Amygdala (tissue), 56 donors: ENCODE data around the gene PROB1.
"Not testable (repeated sequence)": the region's sequence is repeated elsewhere in the genome, so short reads cannot be mapped to it uniquely, and the experiment has no call there.

Source experiments
- DNase-seq, 56 donors: peaks; one replicate each; lab custom pipeline; 2025; lab: John Stamatoyannopoulos, UW

Gene PROB1

GRCh38 chr5:139379626-139380449, 15.1 kb downstream of the PROB1 start:
- no peak for DNase-seq

DNA sequence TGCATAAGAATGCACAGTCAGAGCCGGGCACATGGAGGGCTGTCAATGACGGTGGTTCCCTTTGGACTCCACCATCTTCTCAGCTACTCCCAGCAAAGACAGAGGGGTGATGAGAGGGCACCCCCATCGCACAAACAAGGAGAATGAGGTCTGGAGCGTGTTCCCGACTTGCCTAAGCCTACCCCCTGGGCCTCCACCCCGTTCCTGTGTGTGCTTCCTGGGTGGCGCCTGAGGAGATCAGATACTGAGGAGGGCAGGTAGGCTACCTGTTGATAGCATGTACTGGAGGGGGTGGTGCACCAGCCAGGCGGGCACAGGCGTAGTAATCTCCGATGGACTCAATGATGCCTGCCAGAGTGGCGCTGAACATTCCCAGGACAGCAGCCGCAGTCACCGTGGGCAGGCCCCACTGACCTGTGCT, 16.0 kb downstream of the PROB1 start:
- no peak for DNase-seq

DNA sequence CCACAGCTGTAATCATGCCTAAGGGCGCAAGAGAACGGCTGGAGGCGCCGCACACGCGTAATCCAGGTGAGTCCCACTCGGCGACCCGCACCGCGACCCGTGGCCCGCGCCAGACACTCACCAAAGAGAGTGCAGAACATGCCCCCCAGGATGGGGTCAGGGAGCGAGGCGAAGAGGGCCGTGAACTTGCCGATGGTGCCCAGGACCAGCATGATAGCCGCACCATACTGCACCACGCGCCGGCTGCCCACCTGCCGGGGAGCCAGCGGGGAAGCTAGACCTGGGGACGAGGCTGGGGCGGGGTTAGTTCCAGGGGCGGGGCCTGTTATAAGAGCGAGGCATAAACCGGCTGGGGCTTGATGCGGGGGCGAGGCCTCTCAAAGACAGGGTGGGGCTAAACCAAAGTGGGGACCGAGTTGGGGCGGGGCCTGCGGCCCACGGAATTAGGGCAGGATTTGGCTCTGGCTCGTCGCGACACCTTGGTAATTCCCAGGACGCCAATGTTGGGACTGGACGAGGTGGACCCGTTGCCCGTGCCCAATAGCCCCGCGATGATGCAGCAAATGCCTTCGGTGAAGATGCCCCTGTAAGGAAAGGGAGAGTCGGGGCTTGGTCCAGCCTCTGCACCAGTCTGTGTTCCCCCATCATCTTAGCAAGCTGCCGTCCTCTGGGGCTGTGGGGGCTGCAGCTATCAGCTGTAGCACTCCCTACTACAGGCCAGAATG, 16.6 kb downstream of the PROB1 start:
- DNase-seq, result no peak

GRCh38 chr5:139377226-139377625, 17.7 kb downstream of the PROB1 start:
- DNase-seq, result no peak

GRCh38 chr5:139376364-139376763, 18.5 kb downstream of the PROB1 start:
- DNase-seq, result no peak

DNA sequence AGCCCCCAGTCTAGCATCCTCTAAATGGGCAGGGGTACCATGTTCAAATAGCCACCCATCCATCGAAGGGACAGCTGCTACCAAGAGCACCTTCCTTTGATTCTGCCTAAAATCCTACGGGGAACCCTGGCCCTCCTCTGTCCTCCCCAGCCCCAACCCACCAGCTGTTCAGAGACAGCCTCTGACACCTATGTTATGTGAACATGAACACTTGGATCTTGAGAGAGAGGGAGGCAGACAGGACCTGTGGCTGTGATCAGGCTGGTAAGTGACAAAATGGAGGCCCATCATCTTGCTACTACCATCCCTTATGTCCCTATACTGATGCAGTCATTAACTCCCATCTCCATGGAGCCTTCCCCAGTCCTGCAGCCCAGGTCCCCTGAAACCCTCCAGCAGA, 20.0 kb downstream of the PROB1 start:
- DNase-seq, result no peak

GRCh38 chr5:139371482-139372435, 23.1 kb downstream of the PROB1 start:
- DNase-seq, result no peak

DNA sequence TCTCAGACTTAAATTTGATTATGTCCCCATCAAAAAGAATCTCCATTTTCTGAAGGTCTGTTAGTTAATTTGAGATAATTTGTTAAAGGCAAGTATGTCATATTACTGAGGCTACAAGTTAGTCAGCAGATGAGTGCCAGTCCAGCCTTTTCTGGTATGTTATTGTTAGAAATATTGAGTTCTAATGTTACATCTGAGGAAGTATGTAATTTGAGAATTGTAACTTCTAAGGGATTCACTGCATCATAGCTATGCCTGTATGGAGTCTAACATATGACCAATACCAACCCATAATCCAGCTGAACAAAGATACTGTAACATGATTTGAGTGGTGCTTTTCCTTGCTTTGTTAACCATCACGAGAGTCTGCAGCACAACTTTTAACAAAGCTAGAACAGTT, 25.7 kb downstream of the PROB1 start:
- no peak for DNase-seq

GRCh38 chr5:139368613-139369012, 26.3 kb downstream of the PROB1 start:
- no peak for DNase-seq

DNA sequence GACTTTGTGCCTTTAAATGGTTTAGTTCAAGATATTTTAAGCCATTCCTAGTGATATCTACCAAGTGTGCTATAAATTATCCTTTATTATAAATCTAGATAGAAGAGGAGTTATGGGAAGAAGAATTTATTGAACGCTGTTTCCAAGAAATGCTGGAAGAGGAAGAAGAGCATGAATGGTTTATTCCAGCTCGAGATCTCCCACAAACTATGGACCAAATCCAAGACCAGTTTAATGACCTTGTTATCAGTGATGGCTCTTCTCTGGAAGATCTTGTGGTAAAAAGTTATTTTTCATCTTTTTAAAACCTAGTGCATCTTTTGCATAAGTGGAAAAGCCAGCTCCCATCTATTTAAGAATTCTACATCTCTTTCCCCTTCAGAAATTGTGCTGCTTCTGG, 30.4 kb downstream of the PROB1 start:
- no peak for DNase-seq

GRCh38 chr5:139363937-139364336, 31.0 kb downstream of the PROB1 start:
- DNase-seq, result no peak

DNA sequence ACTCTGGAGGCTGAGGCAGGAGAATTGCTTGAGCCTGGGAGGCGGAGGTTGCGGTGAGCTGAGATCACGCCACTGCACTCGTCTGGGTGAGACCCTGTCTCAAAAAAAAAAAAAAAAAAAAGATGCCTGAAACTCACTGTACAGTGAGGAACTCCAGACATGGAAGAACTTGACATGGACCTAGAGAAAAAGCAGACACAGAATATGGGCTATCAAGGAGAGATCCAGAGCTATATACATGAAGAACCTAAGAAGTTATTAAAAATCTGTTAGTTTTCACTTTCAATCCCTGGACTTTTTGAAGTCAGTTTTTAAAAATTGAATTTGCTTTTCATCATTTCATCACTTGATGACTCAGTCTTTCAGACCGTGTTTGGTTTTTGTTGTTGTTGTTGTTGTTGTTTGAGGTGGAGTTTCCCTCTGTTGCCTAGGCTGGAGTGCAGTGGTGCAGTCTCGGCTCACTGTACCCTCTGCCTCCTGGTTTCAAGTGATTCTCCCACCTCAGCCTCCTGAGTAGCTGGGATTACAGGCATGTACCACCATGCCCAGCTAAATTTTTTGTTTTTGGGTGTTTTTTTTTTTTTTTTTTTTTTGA, 33.0 kb downstream of the PROB1 start:
- DNase-seq, result no peak

DNA sequence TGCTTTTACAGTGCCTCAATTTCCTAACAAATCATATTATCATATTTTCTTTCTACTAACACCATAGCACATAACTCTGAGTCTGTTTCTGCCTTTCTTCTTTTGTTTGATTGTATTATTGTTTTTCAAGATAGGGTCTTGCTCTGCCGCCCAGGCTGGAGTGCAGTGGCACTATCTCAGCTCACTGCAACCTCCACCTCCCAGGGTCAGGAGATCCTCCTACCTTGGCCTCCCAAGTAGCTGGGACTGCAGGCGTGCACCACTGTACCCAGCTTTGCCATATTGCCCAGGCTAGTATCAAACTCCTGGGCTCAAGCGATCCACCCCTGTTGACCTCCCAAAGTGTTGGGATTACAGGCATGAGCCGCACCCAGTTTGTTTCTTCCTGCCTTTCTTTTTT, 34.5 kb downstream of the PROB1 start:
- DNase-seq, result no peak

DNA sequence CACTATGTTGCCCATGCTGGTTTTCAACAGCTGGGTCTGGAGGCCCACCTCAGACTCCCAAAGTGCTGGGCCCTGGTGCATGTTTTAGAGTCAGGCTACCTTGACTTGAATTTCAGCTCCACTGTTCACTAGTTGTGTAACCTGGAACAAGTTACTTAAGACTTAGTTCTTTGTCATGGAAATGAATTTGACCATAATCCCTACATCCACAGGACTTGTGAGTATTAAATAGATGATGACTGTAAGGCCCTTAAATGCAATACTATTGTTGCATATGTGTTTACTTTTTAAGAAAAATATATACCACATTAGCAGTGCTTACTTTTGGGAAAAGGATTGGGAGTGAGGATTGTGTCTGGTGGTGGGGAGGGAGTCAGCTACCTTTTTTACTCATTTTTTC, 36.8 kb downstream of the PROB1 start:
- DNase-seq, result no peak

GRCh38 chr5:139355900-139356299, 39.0 kb downstream of the PROB1 start:
- DNase-seq, result not testable (repeated sequence)

DNA sequence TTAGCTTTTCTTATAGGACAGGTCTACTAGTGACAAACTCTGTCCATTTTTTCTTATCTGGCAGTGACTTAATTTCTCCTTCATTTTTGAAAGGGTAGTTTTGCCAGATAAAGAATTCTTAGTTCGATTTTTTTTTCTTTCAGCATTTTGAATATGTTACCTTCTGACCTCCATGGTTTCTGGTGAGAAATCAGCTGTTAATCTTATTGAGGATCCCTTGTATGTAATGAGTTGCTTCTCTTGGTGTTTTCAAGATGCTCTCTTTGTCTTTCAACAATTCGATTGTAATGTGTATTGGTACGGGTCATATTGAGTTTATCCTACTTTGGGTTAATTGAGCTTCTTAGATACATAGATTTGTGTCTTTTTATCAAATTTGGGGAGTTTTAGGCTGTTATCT, 40.7 kb downstream of the PROB1 start:
- DNase-seq, result no peak

GRCh38 chr5:139347863-139348262, 47.0 kb downstream of the PROB1 start:
- DNase-seq, result not testable (repeated sequence)

DNA sequence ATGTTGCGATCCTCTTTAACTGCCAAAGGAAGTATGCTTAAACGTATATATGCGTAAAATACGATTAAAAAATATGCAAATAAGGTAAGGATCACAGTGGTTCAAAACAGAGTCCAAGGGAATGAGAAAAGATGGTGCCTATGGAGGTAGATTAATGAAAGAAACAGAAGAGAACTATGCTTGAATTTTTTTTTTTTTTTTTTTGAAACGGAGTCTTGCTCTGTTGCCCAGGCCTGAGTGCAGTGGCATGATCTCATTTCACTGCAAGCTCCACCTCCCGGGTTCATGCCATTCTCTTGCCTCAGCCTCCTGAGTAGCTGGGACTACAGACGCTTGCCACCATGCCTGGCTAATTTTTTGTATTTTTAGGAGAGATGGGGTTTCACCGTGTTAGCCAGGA, 49.5 kb downstream of the PROB1 start:
- not testable (repeated sequence) for DNase-seq

DNA sequence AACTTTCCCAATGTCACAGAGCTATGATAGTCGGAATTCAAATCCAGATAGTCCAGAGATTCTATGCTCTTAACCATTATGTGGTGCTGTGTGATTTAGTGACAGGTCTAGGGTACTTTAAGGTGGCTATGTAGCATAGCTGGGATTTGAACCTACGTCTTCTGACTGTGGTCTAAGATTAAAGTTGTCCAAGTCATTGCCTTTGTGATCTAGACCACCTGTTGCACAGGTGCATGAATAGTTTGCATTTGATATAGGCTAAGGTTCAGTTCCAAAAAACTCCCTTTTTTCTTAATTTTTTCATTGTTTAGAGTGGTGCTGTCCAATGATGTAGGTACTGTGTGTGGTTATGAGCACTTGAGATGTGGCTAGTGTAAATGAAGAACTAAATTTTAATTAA, 50.7 kb downstream of the PROB1 start:
- no peak for DNase-seq

DNA sequence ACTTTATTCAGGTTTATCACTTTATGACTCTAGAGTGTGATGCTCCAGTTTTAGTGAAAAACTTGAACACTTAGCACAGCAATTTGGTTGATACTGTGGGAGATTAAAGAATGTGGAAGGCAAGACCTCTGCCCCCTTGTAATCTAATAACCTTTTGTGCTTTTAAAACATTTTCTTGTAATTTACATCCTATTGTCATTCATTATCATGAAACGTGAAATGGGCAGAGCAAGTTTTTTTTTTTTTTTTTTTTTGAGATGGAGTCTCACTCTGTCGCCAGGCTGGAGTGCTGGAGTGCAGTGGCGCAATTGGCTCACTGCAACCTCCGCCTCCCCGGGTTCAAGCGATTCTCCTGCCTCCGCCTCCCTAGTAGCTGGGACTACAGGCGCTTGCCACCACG, 51.4 kb downstream of the PROB1 start:
- DNase-seq, result no peak

DNA sequence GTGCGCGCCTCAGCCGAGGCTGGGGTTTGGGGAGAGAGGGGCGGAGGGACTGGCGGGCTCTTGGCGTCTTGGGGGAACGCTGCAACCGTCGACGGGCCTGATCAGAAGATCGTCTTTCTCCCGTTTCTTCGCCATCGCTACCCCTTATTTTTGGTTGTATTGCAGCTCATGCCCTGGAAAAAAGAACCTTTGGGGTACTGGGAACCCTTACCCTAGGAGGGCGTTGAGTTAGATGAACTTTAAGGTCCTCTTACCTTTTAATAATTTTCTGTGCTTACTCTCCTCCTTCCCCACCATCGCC, 52.5 kb downstream of the PROB1 start:
- no peak for DNase-seq
